Astrocyte (in vitro differentiated cells and primary cell): ENCODE results near the gene APMAP. TPM values are rescaled to one million over a fixed set of nuclear protein-coding genes. Genes with fewer than 3 reads are reported as not detected.

Experiments
- DNase-seq: peaks from one replicate; pipeline ENCODE4 v3.0.0-alpha.2; 2010; ENCODE audit warnings: low read depth
- FAIRE-seq: peaks from 2 replicates; lab custom pipeline; 2011; peaks lifted over from hg19 to GRCh38; lab: Jason Lieb, UNC
- H2AFZ ChIP-seq: 2 replicates; pipeline ENCODE4 v1.6.0; 2012; ENCODE audit warnings: low read depth, low read length, inconsistent platforms
- H3K27ac ChIP-seq: 2 replicates; pipeline ENCODE4 v1.5.1; 2011; ENCODE audit warnings: low read depth, low read length, inconsistent platforms
- H3K27me3 ChIP-seq: 2 replicates; pipeline ENCODE4 v1.6.0; 2011; ENCODE audit warnings: low read length, inconsistent platforms; ENCODE audit not compliant: insufficient read depth
- H3K36me3 ChIP-seq: 2 replicates; pipeline ENCODE4 v1.5.1; 2011; ENCODE audit warnings: low read length, inconsistent platforms; ENCODE audit not compliant: insufficient read depth
- H3K4me1 ChIP-seq: 2 replicates; pipeline ENCODE4 v1.5.1; 2011; ENCODE audit warnings: low read length, inconsistent platforms; ENCODE audit not compliant: insufficient read depth
- H3K4me2 ChIP-seq: 2 replicates; pipeline ENCODE4 v1.6.0; 2012; ENCODE audit warnings: low read length, inconsistent platforms
- H3K4me3 ChIP-seq: 2 replicates; pipeline ENCODE4 v1.5.1; 2011; ENCODE audit warnings: low read depth, mild to moderate bottlenecking, low read length, inconsistent platforms; ENCODE audit not compliant: insufficient read depth
- H3K79me2 ChIP-seq: 2 replicates; pipeline ENCODE4 v1.6.0; 2012; ENCODE audit warnings: mild to moderate bottlenecking, low read length, inconsistent platforms; ENCODE audit not compliant: insufficient read depth
- H3K9ac ChIP-seq: 2 replicates; pipeline ENCODE4 v1.6.0; 2012; ENCODE audit warnings: mild to moderate bottlenecking, low read length, inconsistent platforms
- H3K9me3 ChIP-seq: 2 replicates; pipeline ENCODE4 v1.5.1; 2012; ENCODE audit warnings: low read depth, mild to moderate bottlenecking, low read length, inconsistent platforms; ENCODE audit not compliant: insufficient read depth
- H4K20me1 ChIP-seq: 2 replicates; pipeline ENCODE4 v1.6.0; 2012; ENCODE audit warnings: low read length, inconsistent platforms; ENCODE audit not compliant: insufficient read depth
- H3K27ac Mint-ChIP-seq: one replicate; pipeline ENCODE4 v1.8.0; 2021; ENCODE audit warnings: mild to moderate bottlenecking, mixed read lengths; ENCODE audit not compliant: unreplicated experiment
- H3K27me3 Mint-ChIP-seq: one replicate; pipeline ENCODE4 v1.8.0; 2021; ENCODE audit warnings: low read depth, mixed read lengths; ENCODE audit not compliant: unreplicated experiment
- H3K36me3 Mint-ChIP-seq: one replicate; pipeline ENCODE4 v1.8.0; 2021; ENCODE audit warnings: low read depth, mixed read lengths; ENCODE audit not compliant: unreplicated experiment
- H3K4me1 Mint-ChIP-seq: one replicate; pipeline ENCODE4 v1.8.0; 2021; ENCODE audit warnings: low read depth, mixed read lengths; ENCODE audit not compliant: unreplicated experiment
- H3K4me3 Mint-ChIP-seq: one replicate; pipeline ENCODE4 v1.8.0; 2021; ENCODE audit warnings: mild to moderate bottlenecking, moderate library complexity, mixed read lengths; ENCODE audit not compliant: unreplicated experiment
- H3K9me3 Mint-ChIP-seq: one replicate; pipeline ENCODE4 v1.8.0; 2021; ENCODE audit warnings: mild to moderate bottlenecking, mixed read lengths; ENCODE audit not compliant: unreplicated experiment
- EZH2 ChIP-seq: IDR thresholded peaks from 2 replicates; pipeline ENCODE4 v1.6.1; 2012; ENCODE audit warnings: mild to moderate bottlenecking, low read length, inconsistent platforms; ENCODE audit not compliant: insufficient read depth
- total RNA-seq: library from RNA; stranded (reverse); gene quantifications from 2 replicates; pipeline ENCODE4 v1.2.1, GENCODE V29; 2021
- TF ChIP-seq, protein P1 (sequence below): IDR thresholded peaks from 2 replicates; pipeline ENCODE4 v1.5.1; 2011; ENCODE audit warnings: low read depth, mild to moderate bottlenecking, inconsistent platforms, low read length, moderate library complexity; ENCODE audit not compliant: insufficient read depth

Gene APMAP
- total RNA-seq, 1 donor from 2014 or later: 110 TPM

DNA sequence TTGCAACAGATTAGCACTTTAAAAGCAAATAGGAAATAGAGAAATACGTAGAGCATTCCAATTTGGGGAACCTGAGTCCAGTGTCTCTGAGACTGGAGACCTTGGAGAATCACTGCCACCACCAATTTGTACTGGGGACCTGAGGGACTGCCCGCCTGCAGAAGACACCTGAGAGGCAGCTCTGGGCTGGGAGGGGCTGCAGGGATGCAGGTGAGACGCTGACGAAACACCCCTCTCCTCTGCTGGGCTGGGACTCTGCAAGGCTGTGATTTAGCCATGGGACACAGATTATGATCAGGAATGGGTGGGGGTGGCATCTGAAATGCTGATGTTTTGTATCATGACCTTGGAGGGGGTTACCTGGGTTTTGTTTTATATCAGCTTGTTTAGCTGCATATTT is 7.0 kb upstream of the APMAP start:
- H3K79me2 ChIP-seq: no peaks in the 10 kb centered on the region
- H2AFZ ChIP-seq: no peak overlapping the region
- TF ChIP-seq EZH2: no peak
- TF ChIP-seq, protein P1, sequence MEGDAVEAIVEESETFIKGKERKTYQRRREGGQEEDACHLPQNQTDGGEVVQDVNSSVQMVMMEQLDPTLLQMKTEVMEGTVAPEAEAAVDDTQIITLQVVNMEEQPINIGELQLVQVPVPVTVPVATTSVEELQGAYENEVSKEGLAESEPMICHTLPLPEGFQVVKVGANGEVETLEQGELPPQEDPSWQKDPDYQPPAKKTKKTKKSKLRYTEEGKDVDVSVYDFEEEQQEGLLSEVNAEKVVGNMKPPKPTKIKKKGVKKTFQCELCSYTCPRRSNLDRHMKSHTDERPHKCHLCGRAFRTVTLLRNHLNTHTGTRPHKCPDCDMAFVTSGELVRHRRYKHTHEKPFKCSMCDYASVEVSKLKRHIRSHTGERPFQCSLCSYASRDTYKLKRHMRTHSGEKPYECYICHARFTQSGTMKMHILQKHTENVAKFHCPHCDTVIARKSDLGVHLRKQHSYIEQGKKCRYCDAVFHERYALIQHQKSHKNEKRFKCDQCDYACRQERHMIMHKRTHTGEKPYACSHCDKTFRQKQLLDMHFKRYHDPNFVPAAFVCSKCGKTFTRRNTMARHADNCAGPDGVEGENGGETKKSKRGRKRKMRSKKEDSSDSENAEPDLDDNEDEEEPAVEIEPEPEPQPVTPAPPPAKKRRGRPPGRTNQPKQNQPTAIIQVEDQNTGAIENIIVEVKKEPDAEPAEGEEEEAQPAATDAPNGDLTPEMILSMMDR: no peak
- H3K9ac ChIP-seq: no peak overlapping the region
- peaks cover 17% of the 10 kb centered on the region for H3K27me3 ChIP-seq
- no peaks in the 10 kb centered on the region for H4K20me1 ChIP-seq
- H3K27ac ChIP-seq: no peak overlapping the region
- H3K4me3 ChIP-seq: no peak overlapping the region
- no peaks in the 10 kb centered on the region for H3K9me3 ChIP-seq
- Mint-ChIP-seq H3K9me3 (peaks cover 3% of the 10 kb centered on the region), H3K27ac (no peak overlapping the region), H3K4me3 (no peak overlapping the region), H3K36me3 (no peaks in the 10 kb centered on the region), H3K27me3 (peaks cover 40% of the 10 kb centered on the region), H3K4me1 (peaks cover 4% of the 10 kb centered on the region)
- no peak for FAIRE-seq
- peaks cover 7% of the 10 kb centered on the region for H3K4me1 ChIP-seq
- no peak overlapping the region for H3K4me2 ChIP-seq
- H3K36me3 ChIP-seq: no peaks in the 10 kb centered on the region
- no peak for DNase-seq

DNA sequence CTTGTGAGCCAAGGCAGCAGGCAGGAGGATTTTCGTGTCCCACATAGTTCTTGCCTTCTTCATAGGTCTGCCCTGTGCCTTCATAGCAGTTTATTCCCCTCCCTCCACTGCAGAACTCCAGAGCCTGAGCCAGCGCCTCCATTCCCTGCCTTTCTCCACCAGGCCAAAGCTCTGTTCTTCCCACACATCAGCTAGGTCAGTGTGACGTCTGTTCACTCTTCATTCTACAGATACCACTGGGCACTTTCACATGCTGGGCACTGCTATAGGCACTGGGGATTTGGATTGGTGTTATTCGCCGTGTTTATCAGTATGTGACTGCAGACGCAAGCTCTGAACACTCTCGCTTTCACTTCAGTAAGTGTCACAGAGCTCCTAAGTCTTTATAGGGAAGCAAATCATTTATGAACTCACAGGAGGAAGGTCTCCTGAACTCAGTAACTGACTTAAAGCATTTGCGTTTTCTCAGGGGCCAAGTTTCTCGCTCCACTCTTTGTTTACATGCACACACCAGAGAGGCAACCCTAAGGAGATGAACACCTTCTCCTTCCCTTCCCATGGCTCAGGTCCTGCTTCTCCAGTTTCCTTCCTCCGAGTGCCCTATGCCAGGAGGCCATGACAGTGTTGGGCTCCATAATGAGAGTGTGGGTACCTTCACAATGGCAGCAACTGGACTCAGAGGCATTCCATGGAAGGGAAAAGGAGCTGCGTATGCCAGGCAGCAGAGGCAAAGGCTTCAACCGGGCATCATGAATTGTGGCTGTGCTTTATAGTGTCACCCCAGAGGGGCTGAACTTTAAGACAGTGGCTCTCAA is 6.3 kb upstream of the APMAP start:
- no peak for TF ChIP-seq EZH2
- TF ChIP-seq, protein P1: no peak

DNA sequence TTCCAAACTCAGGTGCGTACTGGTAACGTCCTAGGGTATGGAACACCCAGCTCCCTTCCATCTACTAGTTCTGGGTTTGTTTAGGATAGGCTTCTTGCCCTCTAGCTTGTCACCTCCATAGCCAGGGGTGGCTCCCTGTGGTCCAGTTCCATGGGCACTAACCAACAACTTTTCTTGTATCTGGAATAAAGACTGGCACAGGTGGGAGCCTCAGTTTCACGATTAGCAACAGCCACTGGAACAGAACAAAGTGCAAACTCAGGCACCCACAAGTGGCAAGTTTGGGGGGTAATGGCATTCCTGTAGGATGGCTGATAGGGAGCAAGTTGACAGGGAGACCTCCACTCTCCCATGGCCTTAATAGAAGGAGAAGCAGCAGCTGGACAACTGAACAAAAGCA is 5.6 kb upstream of the APMAP start:
- Histone ChIP-seq H4K20me1 (no peaks in the 10 kb centered on the region), H3K4me2 (no peak overlapping the region), H3K4me3 (no peak overlapping the region), H3K27ac (no peak overlapping the region), H3K36me3 (no peaks in the 10 kb centered on the region), H3K79me2 (no peaks in the 10 kb centered on the region), H3K9ac (no peak overlapping the region), H2AFZ (no peak overlapping the region), H3K9me3 (no peaks in the 10 kb centered on the region), H3K27me3 (peaks cover 15% of the 10 kb centered on the region), H3K4me1 (peaks cover 7% of the 10 kb centered on the region)
- DNase-seq (no peak), FAIRE-seq (no peak)
- peaks cover 3% of the 10 kb centered on the region for H3K9me3 Mint-ChIP-seq
- peaks cover 40% of the 10 kb centered on the region for H3K27me3 Mint-ChIP-seq
- peaks cover 9% of the 10 kb centered on the region for H3K4me1 Mint-ChIP-seq
- H3K36me3 Mint-ChIP-seq: no peaks in the 10 kb centered on the region
- no peak for TF ChIP-seq EZH2
- TF ChIP-seq, protein P1: no peak
- H3K4me3 Mint-ChIP-seq: no peak overlapping the region
- no peak overlapping the region for H3K27ac Mint-ChIP-seq

More for the DNA sequence above, 6.3 kb upstream of the APMAP start:
- Mint-ChIP-seq H3K4me3 (no peak overlapping the region), H3K4me1 (peaks cover 8% of the 10 kb centered on the region), H3K27me3 (peaks cover 40% of the 10 kb centered on the region), H3K36me3 (no peaks in the 10 kb centered on the region), H3K27ac (no peak overlapping the region), H3K9me3 (peaks cover 3% of the 10 kb centered on the region)
- Histone ChIP-seq H3K9me3 (no peaks in the 10 kb centered on the region), H3K36me3 (no peaks in the 10 kb centered on the region), H2AFZ (no peak overlapping the region), H3K9ac (no peak overlapping the region), H3K27ac (no peak overlapping the region), H3K4me3 (no peak overlapping the region), H4K20me1 (no peaks in the 10 kb centered on the region), H3K27me3 (peaks cover 15% of the 10 kb centered on the region), H3K4me1 (peaks cover 7% of the 10 kb centered on the region), H3K4me2 (no peak overlapping the region), H3K79me2 (no peaks in the 10 kb centered on the region)
- DNase-seq (no peak), FAIRE-seq (no peak)
